GM23338 (cell line): ENCODE data around the gene LRRC75B. TPM values are rescaled to one million over a fixed set of nuclear protein-coding genes. Genes with fewer than 3 reads are reported as not detected.

Experiments
- ATAC-seq: fragments of 200-7000 bp; cut with Tn5 transposase; 3 replicates; pipeline ENCODE4 v1.9.1; 2020
- DNase-seq: peaks from one replicate; pipeline ENCODE4 v3.0.0-alpha.2; 2015; ENCODE audit warnings: low spot score
- H2AFZ ChIP-seq: fragments of 200-600 bp; sonication (generic); 2 replicates; pipeline ENCODE4 v1.8.0; 2016; ENCODE audit warnings: antibody characterized with exemption, mild to moderate bottlenecking, moderate library complexity
- H3F3A ChIP-seq: fragments of 200-600 bp; sonication (generic); replicated peaks from 2 replicates; pipeline ENCODE4 v1.8.0; 2017; ENCODE audit warnings: antibody characterized with exemption, mixed run types, low read depth
- H3K27ac ChIP-seq: fragments of 200-600 bp; sonication (generic); 2 replicates; pipeline ENCODE4 v1.6.1; 2016; ENCODE audit warnings: low read depth
- H3K27me3 ChIP-seq: fragments of 200-600 bp; sonication (generic); 2 replicates; pipeline ENCODE4 v1.8.0; 2016; ENCODE audit warnings: mild to moderate bottlenecking, mixed run types, moderate library complexity; ENCODE audit not compliant: insufficient read depth
- H3K36me3 ChIP-seq: fragments of 200-600 bp; sonication (generic); 2 replicates; pipeline ENCODE4 v1.8.0; 2016; ENCODE audit warnings: mild to moderate bottlenecking; ENCODE audit not compliant: insufficient read depth
- H3K4me1 ChIP-seq: fragments of 200-600 bp; sonication (generic); 2 replicates; pipeline ENCODE4 v1.8.0; 2016; ENCODE audit warnings: mild to moderate bottlenecking, moderate library complexity; ENCODE audit not compliant: insufficient read depth
- H3K4me2 ChIP-seq: fragments of 200-600 bp; sonication (generic); 2 replicates; pipeline ENCODE4 v1.7.1; 2017; ENCODE audit warnings: mixed run types
- H3K4me3 ChIP-seq: fragments of 200-600 bp; sonication (generic); 2 replicates; pipeline ENCODE4 v1.6.1; 2016; ENCODE audit warnings: mixed run types
- H3K79me2 ChIP-seq: fragments of 200-600 bp; sonication (generic); replicated peaks from 2 replicates; pipeline ENCODE4 v1.8.0; 2017; ENCODE audit warnings: mild to moderate bottlenecking; ENCODE audit not compliant: insufficient read depth
- H3K9me2 ChIP-seq: fragments of 200-600 bp; sonication (generic); 2 replicates; pipeline ENCODE4 v1.8.0; 2017; ENCODE audit not compliant: insufficient read depth
- H4K20me1 ChIP-seq: fragments of 200-600 bp; sonication (generic); replicated peaks from 2 replicates; pipeline ENCODE4 v1.8.0; 2017; ENCODE audit warnings: mild to moderate bottlenecking; ENCODE audit not compliant: insufficient read depth
- H3K27ac Mint-ChIP-seq: 2 replicates; pipeline ENCODE4 v1.8.0; 2020; ENCODE audit warnings: inconsistent platforms, mild to moderate bottlenecking, moderate library complexity, mixed read lengths
- H3K27me3 Mint-ChIP-seq: 3 replicates; pipeline ENCODE4 v1.8.0; 2022; ENCODE audit warnings: low read depth, mild to moderate bottlenecking, moderate library complexity, mixed read lengths, inconsistent platforms; ENCODE audit not compliant: insufficient read depth, poor library complexity
- H3K36me3 Mint-ChIP-seq: 3 replicates; pipeline ENCODE4 v1.8.0; 2021; ENCODE audit warnings: low read depth, mild to moderate bottlenecking, inconsistent platforms, moderate library complexity, mixed read lengths
- H3K4me1 Mint-ChIP-seq: 3 replicates; pipeline ENCODE4 v1.8.0; 2020; ENCODE audit warnings: mild to moderate bottlenecking, inconsistent platforms, mixed read lengths
- H3K4me3 Mint-ChIP-seq: 3 replicates; pipeline ENCODE4 v1.8.0; 2021; ENCODE audit warnings: moderate library complexity, mild to moderate bottlenecking, inconsistent platforms, mixed read lengths
- H3K9me3 Mint-ChIP-seq: 3 replicates; pipeline ENCODE4 v1.8.0; 2020; ENCODE audit warnings: moderate library complexity, mild to moderate bottlenecking, inconsistent platforms, mixed read lengths
- POLR2AphosphoS5 ChIP-seq: IDR thresholded peaks from 2 replicates; pipeline ENCODE4 v1.6.1; 2016; ENCODE audit warnings: antibody characterized with exemption, low read depth
- STAT1 ChIP-seq: IDR thresholded peaks from one replicate; pipeline ENCODE4 v1.6.1; 2016; ENCODE audit warnings: antibody characterized with exemption; ENCODE audit not compliant: unreplicated experiment
- polyA plus RNA-seq: library from polyadenylated mRNA; unstranded; fragments of >200 nt; fragmentation: Nextera tagmentation; extraction: Ambion mirVana; gene quantifications from 2 replicates; pipeline ENCODE4 v1.2.1, GENCODE V29; 2016
- total RNA-seq: library from RNA; depleted of rRNA; stranded (reverse); fragments of >200 nt; shearing (Covaris generic); gene quantifications from 2 replicates; pipeline ENCODE4 v1.2.3, GENCODE V29; 2014
- TF ChIP-seq, protein P1 (sequence below): fragments of 250-450 bp; sonication (Bioruptor Pico); IDR thresholded peaks from 2 replicates; pipeline ENCODE4 v1.5.0; 2020; ENCODE audit warnings: mild to moderate bottlenecking, moderate library complexity

LRRC75B gene
- total and polyA plus RNA-seq, 2 experiments from 2014 or later = 17.6 to 22.1 TPM

DNA sequence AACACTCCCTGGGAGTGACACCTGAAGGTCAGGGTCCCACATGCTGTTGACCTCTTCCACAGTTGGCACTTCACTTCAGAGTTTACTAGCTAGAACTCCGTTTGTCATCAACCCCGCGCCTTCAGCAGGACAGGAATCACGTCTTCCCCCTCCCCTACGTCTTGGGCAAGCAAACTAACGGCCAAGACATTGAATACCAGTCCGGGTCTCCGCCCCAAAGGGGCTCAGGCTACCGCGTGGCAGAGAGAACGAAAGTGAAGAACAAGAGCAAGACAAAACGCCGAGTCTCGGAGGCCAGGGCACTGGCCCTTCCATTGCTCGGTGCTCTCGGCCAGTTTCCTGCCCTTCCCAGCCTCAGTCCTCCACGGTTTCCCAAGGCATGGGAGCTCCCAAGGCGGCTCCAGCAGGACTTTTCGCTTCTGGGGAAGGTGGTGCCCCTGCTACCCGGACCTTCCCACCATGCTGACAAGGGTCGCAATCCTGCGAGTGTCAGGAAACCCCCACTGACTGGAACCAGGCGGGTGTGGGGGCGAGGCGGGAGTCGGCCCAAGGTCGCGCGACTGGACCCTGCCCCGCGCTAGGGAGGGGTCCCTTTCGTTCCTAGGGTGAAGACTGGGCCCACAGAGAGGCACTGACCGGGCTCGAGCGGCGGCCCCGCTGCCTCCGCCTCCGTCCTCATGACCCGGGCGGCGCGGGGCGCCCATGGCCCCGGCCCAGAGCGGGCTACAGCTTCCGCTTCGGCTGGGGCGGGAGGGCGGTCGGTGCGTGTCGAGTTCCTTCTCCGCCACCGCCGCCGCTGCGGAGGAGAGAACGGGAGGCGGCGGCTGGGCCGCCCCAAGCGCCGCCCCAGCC lies 38.3 kb downstream of the LRRC75B start, which contains the start of gene GUCD1:
Gene GUCD1 (minus strand): TSS at position 826 of the 852 bp plus-strand sequence. CDS start 147 bp downstream, at position 679.
- peaks cover 5% of the 10 kb centered on the region; the same call in 1 of the 2 replicates for H3F3A ChIP-seq
- TF ChIP-seq POLR2AphosphoS5 (peak; percentile 48; the same call in 1 of the 2 replicates), STAT1 (no peak)
- TF ChIP-seq, protein P1, sequence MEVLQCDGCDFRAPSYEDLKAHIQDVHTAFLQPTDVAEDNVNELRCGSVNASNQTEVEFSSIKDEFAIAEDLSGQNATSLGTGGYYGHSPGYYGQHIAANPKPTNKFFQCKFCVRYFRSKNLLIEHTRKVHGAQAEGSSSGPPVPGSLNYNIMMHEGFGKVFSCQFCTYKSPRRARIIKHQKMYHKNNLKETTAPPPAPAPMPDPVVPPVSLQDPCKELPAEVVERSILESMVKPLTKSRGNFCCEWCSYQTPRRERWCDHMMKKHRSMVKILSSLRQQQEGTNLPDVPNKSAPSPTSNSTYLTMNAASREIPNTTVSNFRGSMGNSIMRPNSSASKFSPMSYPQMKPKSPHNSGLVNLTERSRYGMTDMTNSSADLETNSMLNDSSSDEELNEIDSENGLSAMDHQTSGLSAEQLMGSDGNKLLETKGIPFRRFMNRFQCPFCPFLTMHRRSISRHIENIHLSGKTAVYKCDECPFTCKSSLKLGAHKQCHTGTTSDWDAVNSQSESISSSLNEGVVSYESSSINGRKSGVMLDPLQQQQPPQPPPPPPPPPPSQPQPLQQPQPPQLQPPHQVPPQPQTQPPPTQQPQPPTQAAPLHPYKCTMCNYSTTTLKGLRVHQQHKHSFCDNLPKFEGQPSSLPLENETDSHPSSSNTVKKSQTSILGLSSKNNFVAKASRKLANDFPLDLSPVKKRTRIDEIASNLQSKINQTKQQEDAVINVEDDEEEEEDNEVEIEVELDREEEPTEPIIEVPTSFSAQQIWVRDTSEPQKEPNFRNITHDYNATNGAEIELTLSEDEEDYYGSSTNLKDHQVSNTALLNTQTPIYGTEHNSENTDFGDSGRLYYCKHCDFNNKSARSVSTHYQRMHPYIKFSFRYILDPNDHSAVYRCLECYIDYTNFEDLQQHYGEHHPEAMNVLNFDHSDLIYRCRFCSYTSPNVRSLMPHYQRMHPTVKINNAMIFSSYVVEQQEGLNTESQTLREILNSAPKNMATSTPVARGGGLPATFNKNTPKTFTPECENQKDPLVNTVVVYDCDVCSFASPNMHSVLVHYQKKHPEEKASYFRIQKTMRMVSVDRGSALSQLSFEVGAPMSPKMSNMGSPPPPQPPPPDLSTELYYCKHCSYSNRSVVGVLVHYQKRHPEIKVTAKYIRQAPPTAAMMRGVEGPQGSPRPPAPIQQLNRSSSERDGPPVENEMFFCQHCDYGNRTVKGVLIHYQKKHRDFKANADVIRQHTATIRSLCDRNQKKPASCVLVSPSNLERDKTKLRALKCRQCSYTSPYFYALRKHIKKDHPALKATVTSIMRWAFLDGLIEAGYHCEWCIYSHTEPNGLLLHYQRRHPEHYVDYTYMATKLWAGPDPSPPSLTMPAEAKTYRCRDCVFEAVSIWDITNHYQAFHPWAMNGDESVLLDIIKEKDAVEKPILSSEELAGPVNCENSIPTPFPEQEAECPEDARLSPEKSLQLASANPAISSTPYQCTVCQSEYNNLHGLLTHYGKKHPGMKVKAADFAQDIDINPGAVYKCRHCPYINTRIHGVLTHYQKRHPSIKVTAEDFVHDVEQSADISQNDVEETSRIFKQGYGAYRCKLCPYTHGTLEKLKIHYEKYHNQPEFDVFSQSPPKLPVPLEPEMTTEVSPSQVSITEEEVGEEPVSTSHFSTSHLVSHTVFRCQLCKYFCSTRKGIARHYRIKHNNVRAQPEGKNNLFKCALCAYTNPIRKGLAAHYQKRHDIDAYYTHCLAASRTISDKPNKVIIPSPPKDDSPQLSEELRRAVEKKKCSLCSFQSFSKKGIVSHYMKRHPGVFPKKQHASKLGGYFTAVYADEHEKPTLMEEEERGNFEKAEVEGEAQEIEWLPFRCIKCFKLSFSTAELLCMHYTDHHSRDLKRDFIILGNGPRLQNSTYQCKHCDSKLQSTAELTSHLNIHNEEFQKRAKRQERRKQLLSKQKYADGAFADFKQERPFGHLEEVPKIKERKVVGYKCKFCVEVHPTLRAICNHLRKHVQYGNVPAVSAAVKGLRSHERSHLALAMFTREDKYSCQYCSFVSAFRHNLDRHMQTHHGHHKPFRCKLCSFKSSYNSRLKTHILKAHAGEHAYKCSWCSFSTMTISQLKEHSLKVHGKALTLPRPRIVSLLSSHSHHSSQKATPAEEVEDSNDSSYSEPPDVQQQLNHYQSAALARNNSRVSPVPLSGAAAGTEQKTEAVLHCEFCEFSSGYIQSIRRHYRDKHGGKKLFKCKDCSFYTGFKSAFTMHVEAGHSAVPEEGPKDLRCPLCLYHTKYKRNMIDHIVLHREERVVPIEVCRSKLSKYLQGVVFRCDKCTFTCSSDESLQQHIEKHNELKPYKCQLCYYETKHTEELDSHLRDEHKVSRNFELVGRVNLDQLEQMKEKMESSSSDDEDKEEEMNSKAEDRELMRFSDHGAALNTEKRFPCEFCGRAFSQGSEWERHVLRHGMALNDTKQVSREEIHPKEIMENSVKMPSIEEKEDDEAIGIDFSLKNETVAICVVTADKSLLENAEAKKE (CRISPR knock-in tag) = no peak
- H3K4me2 ChIP-seq = peak within 1 kb of the TSS; percentile 100
- H4K20me1 ChIP-seq = peaks cover 45% of the 10 kb centered on the region
- DNase-seq (peak; percentile 39), ATAC-seq (peak; percentile 39)
- H3K36me3 ChIP-seq = peaks cover 20% of the 10 kb centered on the region
- peaks cover 37% of the 10 kb centered on the region for H3K36me3 Mint-ChIP-seq
- H3K9me2 ChIP-seq = no peaks in the 10 kb centered on the region
- H3K4me3 Mint-ChIP-seq = peak within 1 kb of the TSS; percentile 98
- H3K9me3 Mint-ChIP-seq = peaks cover 2% of the 10 kb centered on the region; the same call in 1 of the 3 replicates
- peaks cover 82% of the 10 kb centered on the region for H3K79me2 ChIP-seq
- H3K4me1 ChIP-seq = peaks cover 18% of the 10 kb centered on the region
- H3K27me3 ChIP-seq = no peaks in the 10 kb centered on the region
- H3K27ac Mint-ChIP-seq = peak within 1 kb of the TSS; percentile 98
- peaks cover 25% of the 10 kb centered on the region for H3K4me1 Mint-ChIP-seq
- H2AFZ ChIP-seq = peak within 1 kb of the TSS; percentile 99
- peak within 1 kb of the TSS; percentile 99 for H3K4me3 ChIP-seq
- peak within 1 kb of the TSS; percentile 99 for H3K27ac ChIP-seq
- peaks cover 6% of the 10 kb centered on the region for H3K27me3 Mint-ChIP-seq
